ENCODE results near the gene ALG1L2. TPM values are rescaled to one million over a fixed set of nuclear protein-coding genes. Genes with fewer than 3 reads are reported as not detected.
"Not testable (repeated sequence)": the region's sequence is repeated elsewhere in the genome, so short reads cannot be mapped to it uniquely, and the experiment has no call there.

The ALG1L2 gene
- total RNA-seq, 2 donors from 2014 or later = 1.4 TPM; not detected in 1

GRCh38 chr3:130122891-130123775 is 41.5 kb downstream of the ALG1L2 start:
- not testable (repeated sequence) for H3K4me3 Mint-ChIP-seq; H3K4me1 Mint-ChIP-seq (ENCODE audit: low read depth in 2 of 2); ATAC-seq; H3K27ac Mint-ChIP-seq; H3K36me3 Mint-ChIP-seq; H3K9me3 Mint-ChIP-seq; DNase-seq (ENCODE audit: low spot score)
- H3K27me3 Mint-ChIP-seq = peaks cover 4 to 33% of the 10 kb centered on the region in 2 donors

DNA sequence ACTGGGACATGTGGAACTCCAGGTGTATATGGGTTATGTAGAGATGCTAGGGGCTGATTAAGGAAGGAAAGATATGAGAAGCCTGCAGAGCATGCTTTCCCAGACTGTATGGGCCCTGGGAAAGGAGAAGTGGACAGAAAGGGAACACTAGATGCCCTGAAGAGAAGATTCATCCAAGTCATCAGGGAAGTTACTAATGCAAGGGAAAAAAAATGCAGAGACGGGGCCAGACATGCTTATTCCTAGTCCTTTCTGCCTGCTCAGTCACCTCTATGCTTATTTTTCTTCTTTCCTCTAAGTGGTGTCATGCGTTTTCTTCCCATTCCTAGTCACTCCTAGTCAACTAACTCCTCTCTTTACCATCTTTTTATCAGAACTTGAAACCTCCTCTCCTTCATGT is 43.8 kb downstream of the ALG1L2 start:
- not testable (repeated sequence) for DNase-seq (ENCODE audit: low spot score); H3K9me3 Mint-ChIP-seq; H3K27ac Mint-ChIP-seq; ATAC-seq; H3K4me1 Mint-ChIP-seq (ENCODE audit: low read depth in 2 of 2); H3K4me3 Mint-ChIP-seq; H3K36me3 Mint-ChIP-seq
- peaks cover 4 to 24% of the 10 kb centered on the region in 2 donors for H3K27me3 Mint-ChIP-seq

DNA sequence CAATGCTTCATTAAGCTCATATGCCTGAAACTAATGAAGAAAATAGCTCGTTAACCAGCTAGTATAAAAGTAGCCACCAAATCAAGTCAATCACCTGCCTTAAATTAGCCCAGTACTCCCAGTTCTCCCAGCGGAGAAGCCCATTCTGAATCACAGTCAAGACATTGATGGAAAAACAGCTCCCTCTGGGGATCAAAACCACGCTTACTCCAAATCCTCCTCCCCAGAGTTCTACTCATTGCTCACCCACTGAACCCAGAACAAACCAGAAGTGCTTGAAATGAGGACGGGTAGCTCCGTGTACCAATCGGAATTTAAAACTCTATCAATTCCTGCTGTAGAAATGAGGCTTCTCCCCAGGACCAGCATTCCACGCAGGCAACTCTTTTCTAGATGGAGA is 54.7 kb downstream of the ALG1L2 start:
- peaks cover 11 to 14% of the 10 kb centered on the region in 2 donors for H3K27me3 Mint-ChIP-seq
- not testable (repeated sequence) for ATAC-seq; H3K9me3 Mint-ChIP-seq; H3K36me3 Mint-ChIP-seq; DNase-seq (ENCODE audit: low spot score); H3K27ac Mint-ChIP-seq; H3K4me3 Mint-ChIP-seq; H3K4me1 Mint-ChIP-seq (ENCODE audit: low read depth in 2 of 2)

DNA sequence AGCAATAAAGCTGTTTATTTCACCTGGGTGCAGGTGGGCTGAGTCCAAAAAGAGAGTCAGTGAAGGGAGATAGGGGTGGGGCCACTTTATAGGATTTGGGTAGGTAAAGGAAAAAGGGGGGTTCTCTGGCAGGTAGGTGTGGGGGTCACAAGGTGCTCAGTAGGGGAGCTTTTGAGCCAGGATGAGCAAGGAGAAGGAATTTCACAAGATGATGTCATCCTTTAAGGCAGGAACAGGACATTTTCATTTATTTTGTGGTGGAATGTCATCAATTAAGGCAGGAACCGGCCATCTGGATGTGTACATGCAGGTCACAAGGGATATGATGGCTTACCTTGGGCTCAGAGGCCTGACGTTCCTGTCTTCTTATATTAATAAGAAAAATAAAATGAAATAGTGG is 56.1 kb downstream of the ALG1L2 start:
- H3K9me3 Mint-ChIP-seq; H3K36me3 Mint-ChIP-seq; DNase-seq (ENCODE audit: low spot score); H3K4me3 Mint-ChIP-seq; H3K4me1 Mint-ChIP-seq (ENCODE audit: low read depth in 2 of 2); ATAC-seq; H3K27ac Mint-ChIP-seq: not testable (repeated sequence)
- peaks cover 11 to 14% of the 10 kb centered on the region in 2 donors for H3K27me3 Mint-ChIP-seq

DNA sequence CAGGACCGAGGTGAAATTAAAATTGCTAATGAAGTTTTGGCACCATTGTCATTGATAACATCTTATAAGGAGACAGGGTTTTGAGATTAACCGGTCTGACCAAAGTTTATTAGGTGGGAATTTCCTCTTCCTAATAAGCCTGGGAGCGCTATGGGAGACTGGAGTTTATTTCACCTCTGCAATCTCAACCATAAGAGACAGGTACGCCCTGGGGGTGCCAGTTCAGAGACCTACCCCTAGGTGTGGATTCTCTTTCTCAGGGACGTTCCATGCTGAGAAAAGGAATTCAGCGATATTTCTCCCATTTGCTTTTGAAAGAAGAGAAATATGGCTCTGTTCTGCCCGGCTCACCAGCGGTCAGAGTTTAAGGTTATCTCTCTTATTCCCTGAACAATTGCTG is 57.4 kb downstream of the ALG1L2 start:
- H3K27ac Mint-ChIP-seq; H3K36me3 Mint-ChIP-seq; H3K9me3 Mint-ChIP-seq; H3K4me1 Mint-ChIP-seq (ENCODE audit: low read depth in 2 of 2); ATAC-seq; H3K4me3 Mint-ChIP-seq; DNase-seq (ENCODE audit: low spot score): not testable (repeated sequence)
- peaks cover 8 to 14% of the 10 kb centered on the region in 2 donors for H3K27me3 Mint-ChIP-seq

GRCh38 chr3:130140756-130141155 is 59.1 kb downstream of the ALG1L2 start:
- DNase-seq (ENCODE audit: low spot score); H3K4me1 Mint-ChIP-seq (ENCODE audit: low read depth in 2 of 2); H3K4me3 Mint-ChIP-seq; H3K9me3 Mint-ChIP-seq; H3K36me3 Mint-ChIP-seq; H3K27ac Mint-ChIP-seq; ATAC-seq: not testable (repeated sequence)
- H3K27me3 Mint-ChIP-seq = peaks cover 8 to 14% of the 10 kb centered on the region in 2 donors

- DNase-seq (ENCODE audit: low spot score); H3K9me3 Mint-ChIP-seq; H3K27ac Mint-ChIP-seq; H3K4me3 Mint-ChIP-seq; H3K4me1 Mint-ChIP-seq (ENCODE audit: low read depth in 2 of 2); ATAC-seq; H3K27me3 Mint-ChIP-seq; H3K36me3 Mint-ChIP-seq: not testable (repeated sequence)
These were observed 62.2 kb downstream of the ALG1L2 start for GRCh38 chr3:130143648-130144327.

GRCh38 chr3:130144328-130144650 is 62.7 kb downstream of the ALG1L2 start:
- H3K4me3 Mint-ChIP-seq; H3K4me1 Mint-ChIP-seq (ENCODE audit: low read depth in 2 of 2); H3K36me3 Mint-ChIP-seq; H3K27ac Mint-ChIP-seq; H3K27me3 Mint-ChIP-seq; ATAC-seq; DNase-seq (ENCODE audit: low spot score); H3K9me3 Mint-ChIP-seq: not testable (repeated sequence)

- not testable (repeated sequence) for H3K9me3 Mint-ChIP-seq; H3K27ac Mint-ChIP-seq; H3K4me3 Mint-ChIP-seq; DNase-seq (ENCODE audit: low spot score); ATAC-seq; H3K36me3 Mint-ChIP-seq; H3K4me1 Mint-ChIP-seq (ENCODE audit: low read depth in 2 of 2); H3K27me3 Mint-ChIP-seq
These were observed 63.8 kb downstream of the ALG1L2 start for GRCh38 chr3:130145456-130145855.

DNA sequence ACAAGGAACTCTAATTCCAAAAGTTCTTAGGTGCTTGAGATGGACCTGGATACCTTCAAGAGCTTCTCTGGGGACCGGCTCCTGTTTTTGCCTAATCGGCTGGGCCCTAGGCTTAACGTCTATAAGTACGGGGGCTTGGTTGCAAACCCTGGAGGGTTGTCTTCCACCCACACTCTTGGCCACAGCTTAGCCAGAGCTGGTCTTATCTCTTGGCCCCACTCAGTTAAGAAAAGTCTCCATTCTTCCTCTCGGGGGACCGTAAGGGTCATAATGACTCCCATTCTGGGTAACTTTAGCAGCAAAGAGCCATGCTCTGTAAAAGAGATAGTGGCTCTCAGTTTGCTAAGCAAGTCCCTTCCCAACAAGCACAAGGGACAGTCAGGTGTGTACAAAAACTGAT is 64.8 kb downstream of the ALG1L2 start:
- not testable (repeated sequence) for DNase-seq (ENCODE audit: low spot score); H3K9me3 Mint-ChIP-seq; ATAC-seq; H3K4me3 Mint-ChIP-seq; H3K27ac Mint-ChIP-seq; H3K36me3 Mint-ChIP-seq; H3K4me1 Mint-ChIP-seq (ENCODE audit: low read depth in 2 of 2)
- H3K27me3 Mint-ChIP-seq = peaks cover 6 to 20% of the 10 kb centered on the region in 2 donors

Other genes with a start within 250 kb of the ALG1L2 start
- 10 to 100 TPM; 21.5 to 34.5 TPM for gene TMCC1, start 188.1 kb upstream of the ALG1L2 start, total RNA-seq
- gene TRH, start 107.1 kb upstream of the ALG1L2 start, total RNA-seq = not detected

Data from natural killer cell treated with Interleukin-12 subunit alpha and Interleukin-12 subunit beta and Interleukin-15 and Interleukin-18, amount 100 ng/mL, for 72 hours (primary cell).